ENCODE data around the gene TTC12.

The TTC12 gene

DNA sequence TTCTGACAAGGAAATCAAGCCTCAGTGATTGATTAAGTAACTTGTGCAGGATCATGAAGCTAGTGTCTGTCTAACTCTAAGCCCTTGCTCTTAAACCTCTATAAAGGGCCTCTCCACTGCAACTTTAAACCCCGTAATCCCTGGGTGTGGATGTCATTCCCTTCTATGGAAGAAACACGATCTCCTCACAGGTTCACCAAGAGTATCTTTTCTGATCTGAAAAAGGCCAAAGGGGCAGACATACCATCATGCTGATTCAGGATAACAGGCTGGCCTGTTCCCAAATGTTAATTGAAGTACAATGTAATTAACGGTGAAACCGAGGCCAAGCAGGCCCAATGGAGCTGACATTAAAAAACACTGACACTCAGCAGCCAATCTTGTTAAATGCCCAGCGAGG lies 17.1 kb downstream of the TTC12 start:
- no peak for DNase-seq

DNA sequence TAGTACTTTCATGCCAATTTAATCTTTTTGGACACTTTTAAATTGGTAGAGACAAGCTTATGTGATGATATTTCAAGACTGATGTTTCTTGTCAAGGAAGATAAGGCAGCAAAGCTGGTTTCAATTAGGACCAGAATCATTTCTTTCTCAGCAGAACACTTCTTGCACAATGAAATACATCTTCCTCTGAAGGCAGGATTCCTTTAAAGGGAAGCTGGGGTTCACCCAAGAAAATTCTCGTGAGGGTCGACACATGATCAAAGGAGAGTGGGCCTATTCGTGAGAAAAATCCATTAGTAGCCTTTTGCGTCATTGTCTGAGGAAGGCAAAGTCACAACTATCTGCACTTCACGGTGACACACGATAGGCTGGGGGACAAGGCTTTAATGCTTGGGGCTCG lies 17.6 kb downstream of the TTC12 start:
- DNase-seq: no peak

DNA sequence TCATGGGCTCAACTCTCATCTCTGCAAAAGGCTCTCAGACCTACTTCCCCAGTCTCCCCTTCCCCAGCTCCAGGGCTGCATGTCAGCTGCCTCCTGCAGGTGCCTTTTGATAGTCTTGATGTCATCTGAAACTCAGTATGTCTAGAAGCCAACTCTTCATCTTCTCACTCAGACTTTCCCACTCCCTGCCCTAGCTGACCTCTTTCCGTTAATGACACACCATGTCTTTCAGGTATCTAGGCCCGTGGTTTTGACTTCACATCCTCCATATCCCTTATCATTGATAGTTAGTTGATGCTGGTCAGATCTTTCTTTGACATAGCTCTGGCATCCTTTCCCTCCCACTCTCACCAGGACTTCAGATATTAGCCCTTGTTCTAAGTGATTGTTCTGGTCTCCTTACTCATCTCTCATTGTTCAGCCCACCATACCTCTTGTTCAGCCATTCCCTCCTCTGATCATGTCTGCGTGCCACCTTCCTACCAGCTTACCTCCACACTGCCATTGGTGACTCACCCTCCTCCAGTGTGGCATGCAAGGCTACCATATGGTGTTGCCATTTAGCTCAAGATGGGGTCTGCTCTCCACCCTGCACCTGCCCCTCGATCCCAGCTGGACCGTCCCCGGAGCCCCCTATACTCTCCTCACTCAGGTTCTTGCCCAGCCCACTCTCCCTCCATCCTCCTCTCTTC lies 18.4 kb downstream of the TTC12 start:
- no peak for DNase-seq

DNA sequence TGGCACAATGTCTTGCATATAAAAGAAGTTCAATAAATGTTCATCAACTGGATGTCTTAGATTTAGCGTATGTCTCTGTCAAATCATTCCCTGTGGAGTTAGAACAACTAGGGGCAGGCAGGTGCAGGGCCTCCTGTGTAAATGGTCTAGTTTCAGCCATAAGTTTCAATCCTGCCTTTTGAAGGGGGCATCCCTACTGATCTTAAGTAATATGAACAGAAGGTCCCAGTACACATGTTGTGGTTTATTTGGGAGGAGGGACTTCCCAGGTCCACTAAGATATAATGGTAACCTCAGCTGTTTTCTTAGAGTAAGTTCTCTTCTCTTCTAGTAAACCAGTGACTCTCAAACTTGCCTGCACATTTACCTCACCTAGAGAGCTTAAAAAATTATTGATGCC lies 19.8 kb downstream of the TTC12 start:
- DNase-seq: no peak

DNA sequence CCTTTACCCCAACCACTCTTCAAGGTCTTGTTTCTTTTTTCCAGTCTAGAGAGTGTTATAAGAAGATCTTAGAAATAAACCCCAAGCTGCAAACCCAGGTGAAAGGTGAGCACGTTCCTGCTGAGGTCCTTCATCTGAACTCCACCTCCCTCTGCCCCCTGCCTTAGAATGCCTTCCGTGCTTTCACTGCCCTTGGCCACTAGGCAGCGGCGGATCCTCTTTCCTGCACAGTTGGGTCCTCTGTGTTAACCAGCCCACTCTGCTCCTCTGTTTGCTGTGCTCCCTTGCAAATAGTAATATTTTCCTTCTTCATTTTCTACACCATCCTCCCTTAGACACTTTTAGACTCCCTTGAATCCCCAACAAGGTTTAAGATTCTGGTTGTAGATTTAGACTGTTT lies 24.3 kb downstream of the TTC12 start:
- DNase-seq: no peak

DNA sequence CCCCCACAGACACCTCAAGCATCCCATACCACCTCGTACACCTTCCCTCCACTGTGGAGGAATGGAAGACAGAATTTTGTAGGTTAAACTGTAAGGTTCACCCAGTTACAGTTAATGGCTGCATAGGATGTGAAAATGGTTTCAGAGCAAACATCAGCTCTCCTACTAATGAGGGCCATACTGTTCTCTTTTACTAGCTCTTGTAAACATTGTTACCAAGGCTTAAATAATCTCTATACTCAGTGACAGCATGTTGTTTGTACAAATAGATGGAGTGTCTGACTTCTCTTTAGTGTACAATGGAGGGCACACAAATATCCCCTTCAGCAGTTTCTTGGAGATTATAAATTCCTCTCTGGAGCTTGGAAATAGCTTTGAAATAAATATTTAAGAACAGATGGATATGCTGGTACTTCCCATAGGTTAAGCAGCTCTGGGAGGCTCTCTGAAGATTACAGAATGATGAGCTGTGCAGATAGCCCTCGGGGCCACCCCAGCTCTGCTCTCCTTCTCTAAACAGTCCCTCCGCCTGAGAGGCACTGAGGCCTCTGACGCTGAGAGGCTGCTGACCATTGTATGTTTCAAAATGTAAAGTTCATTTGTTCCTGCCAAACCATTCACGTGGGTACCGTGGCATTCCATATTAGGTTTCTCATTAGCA lies 25.7 kb downstream of the TTC12 start:
- DNase-seq: no peak

DNA sequence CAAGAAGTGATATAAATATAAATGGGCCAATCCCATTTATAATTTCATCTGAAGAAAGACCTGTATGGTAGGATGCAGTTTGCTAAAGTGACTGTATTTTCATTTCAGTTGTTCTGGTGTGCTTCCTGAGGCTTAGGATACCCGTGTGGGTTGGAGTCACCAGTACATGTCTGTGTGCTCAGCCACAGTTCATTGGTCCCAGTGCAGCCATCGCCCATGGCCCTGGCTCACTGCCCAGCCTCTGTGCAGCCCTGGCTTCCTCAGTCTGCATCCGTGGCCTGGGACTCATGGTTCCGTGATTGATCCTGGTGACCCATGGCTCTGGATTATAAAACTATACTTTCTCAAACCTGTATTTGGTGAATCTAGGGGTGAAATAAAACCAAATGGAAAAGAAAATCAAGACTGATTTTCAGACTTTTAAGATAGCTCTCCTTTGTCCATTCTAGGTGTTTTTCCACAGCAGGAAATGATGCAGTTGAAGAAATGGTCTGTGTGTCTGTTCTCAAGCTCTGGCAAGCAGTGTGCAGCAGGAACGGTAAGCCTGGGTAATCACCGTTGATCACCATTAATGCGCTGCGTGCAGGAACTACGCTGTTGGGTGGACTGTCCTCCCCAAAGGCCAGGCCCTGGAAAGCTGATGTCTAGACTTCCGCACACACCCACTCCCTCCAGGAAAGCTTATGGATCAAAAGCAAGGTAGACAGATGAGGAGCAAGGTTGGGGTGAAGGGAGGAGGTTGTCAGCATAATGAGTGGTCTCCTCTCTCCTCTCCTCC lies 27.2 kb downstream of the TTC12 start:
- no peak for DNase-seq

DNA sequence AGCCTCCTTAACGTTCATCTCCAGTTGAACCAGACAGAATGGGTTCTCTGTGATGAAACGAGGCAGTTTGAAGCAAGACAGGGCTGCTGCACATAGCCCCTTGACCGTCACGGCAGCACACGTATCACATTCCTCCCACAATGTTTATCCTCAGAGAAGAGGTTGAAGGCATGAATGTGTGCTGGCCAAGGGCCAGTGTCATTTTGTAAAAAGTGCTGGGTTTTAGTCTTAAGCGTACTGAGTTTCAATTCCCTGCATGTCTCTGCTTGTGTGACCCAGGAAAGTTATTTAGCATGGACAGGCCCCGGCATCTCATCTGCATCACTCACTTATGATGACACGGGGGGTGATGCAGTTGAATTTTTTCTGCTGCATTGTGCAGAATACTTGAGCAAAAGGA lies 31.6 kb downstream of the TTC12 start:
- no peak for DNase-seq

DNA sequence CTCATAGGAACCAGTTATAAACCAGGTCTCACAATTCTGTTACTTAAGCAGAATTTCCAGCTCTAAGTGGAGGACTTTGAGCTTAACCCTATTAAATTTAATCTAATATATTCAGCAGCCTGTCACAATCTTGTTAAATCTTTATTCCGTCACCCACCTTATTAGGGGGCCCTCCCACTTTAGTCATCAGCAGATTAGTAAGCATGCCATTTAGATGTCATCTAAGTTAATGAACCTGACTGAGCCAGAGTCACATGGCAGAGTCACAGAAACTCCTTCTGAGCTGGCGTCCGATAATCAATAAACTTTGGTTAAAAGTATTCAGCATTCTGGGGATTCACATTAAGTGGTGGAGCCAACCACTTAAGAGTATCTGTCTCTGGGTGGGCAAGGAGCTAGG lies 35.1 kb downstream of the TTC12 start:
- no peak for DNase-seq

DNA sequence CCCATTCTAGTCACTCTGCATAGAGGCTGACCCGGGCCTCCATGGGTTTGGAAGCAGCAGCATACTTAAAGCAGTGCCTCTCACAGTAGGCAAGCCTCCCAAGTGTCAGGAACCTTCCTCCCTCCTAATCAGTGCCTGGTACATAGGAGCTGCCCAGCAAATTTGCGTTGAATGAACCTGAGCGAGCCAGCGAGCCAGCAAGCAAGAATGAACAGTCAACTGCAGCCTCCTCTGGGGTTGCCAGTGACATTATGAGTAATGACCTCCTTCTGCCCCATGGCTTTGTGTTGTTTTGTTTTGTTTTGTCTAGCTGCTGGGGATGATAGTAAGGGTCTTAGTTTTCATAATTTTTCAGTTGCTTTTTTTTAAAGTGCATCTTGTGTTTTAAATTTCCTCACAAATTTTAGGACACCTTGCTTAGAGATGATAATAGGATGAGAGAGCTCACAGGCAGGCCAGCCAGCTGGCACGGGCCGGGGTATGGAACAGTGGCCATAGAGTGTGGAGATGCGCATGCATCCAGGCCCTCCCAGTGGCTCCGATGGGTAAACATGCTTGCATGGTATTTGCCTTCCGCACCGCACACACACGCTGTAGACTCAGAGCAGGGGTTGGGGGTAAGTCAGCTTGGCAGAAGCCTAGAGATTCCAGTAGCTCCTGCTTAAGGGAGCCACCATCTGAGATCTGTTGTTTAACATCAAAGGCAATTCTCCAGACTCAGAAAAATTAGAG lies 36.1 kb downstream of the TTC12 start:
- no peak for DNase-seq

DNA sequence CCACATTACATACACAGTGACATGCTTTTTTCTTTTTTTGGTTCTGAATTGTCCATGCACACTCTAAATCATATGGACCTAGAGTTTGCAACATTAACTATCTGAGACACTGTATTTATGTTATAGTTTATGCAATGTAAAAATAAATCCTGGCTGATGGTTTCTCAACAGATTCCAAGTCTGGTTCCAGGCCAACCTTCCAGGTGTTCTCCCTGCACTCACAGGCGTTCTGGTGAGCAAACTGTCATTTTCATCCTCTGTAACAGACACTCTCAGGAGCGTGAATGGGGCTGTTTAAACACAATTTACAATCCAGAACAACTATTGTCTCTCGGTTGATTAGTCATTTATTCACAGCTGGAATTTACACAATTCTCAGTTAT lies 36.7 kb downstream of the TTC12 start:
- no peak for DNase-seq

DNA sequence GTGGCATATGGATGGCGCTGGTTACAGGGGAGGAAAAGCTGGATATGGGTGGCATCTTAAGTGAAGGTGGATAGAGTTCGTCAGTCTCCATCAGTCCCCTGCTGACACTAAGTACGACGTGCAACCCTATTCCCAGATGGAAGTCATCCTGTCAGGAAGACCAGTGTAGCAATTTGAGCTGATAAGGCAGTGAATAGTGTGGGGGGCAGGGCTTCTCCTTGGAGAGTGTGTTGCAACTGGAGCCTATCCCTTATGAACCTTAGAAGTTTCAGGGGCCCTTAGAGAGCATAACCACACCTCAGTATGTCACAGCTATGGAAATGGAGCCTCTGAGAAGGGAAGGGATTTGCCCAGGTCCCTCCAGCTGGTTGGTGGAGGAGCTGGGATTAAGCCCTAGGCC lies 37.1 kb downstream of the TTC12 start:
- DNase-seq: no peak

DNA sequence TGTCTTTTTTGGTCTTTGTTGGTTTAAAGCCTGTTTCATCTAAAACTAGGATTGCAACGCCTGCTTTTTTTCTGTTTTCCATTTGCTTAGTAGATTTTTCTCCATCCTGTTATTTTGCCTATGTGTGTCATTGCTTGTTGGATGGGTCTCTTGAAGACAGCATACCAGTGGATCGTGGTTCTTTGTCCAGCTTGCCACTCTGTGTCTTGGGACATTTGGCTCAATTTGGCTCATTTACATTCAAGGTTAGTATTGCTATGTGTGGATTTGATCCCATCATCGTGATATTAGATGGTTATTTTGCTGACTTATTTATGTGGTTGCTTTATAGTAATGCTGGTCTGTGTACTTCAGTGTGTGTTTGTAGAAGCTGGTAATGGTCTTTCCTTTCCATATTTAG lies 41.8 kb downstream of the TTC12 start:
- no peak for DNase-seq

DNA sequence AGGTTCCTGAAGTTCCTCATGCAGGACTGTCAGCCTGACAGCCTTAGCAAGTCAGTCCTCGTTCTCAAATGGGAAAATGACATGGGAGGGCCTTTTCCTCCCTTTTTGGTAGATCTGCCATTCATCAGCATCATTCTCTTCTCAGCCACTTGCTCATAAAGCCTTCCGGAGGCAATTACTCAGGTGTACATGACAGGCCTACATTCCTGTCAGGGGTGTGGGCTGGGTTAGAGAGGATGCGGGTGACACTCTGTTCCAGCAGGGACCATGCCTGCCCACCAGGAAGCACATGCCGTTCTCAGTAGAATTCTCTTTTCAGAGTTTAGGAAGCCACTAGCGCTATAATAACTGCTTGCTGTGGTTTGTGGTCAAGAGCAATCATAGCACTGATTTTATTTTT lies 49.0 kb downstream of the TTC12 start:
- no peak for DNase-seq

DNA sequence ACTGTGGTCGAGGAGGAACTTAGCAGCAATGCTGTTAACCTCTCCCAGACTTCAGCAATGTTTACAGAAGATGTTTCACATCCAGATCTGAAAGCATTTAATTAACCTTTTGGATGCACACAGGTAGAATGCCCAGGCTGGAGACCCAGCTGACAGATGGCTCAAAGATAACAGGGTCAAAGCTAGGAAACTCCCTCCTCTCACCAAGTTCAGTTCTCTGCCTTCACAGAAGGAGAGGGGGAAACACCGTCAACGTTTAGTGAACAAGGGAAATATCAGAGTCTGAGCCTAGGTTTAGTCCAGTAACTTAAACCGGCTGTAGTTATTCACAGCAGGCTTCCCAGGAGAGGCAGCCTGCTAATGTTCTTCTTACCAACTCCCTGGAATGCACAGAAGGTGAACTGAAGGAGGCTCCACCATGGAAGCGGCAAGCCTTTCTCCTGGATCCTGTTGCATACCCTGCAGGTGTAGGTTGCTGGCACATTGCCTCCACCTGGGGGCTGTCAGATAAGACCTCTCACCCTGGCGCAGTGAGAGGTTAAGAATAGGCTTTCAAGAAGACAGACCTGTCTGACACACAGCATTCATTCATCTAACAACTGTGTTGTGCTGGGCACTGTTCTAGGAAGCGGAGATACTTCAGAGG lies 49.7 kb downstream of the TTC12 start:
- no peak for DNase-seq

DNA sequence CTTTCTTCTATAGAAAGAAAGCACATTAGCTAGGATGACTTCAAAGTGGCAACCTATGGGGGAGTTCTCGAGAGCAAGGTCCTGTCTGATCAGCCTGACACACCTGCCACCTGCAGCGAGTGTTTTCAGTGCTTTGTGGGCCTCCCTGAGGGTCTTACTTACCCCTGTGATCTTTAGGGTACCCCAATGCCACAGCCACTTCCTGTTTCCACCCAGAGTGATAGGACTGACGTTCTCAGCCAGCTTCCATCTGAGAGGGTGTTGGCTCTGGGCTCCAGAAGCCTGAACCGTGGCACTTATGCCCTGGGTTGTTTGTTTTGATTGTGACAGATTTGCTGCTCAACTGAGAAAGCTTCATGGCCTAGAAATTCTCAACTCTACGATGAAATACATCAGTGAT lies 51.5 kb downstream of the TTC12 start:
- no peak for DNase-seq

DNA sequence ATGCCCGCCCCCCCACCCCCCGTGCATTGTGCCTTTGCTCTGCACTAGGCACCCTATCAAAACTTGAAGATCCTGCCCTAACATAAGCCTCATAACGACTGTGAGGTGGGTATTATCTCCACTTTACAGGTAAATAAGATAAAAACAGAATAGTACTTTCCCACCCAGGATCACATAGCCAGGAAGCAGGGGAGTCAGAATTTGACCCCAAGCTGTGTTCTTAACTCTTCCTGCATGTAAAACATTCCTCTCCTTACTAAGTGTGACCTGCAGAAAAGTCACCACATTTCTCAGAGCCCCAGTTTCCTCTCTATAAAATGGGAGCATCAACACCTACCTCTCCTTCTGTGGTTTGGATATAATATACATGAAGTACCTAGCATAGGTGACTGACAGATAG lies 55.0 kb downstream of the TTC12 start:
- no peak for DNase-seq

DNA sequence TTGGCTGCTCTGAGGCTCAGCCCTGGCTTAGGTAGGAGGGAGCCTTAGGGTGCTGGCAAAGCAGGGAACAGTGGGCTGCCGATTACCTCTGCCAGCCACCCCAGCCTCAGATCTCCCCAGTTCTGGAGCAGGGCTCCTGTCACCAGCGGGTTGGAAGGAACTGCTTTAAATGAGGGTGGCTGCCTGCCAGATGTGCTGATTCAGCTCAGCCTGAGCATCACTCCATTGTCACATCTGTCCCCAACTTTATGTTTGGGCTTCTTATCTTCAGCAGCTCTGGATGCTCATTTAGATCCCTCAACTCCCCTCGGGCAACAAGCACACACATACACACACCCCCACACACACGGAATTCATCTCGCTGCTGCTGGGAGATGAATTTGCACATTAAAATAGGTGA lies 56.3 kb downstream of the TTC12 start:
- DNase-seq: no peak

DNA sequence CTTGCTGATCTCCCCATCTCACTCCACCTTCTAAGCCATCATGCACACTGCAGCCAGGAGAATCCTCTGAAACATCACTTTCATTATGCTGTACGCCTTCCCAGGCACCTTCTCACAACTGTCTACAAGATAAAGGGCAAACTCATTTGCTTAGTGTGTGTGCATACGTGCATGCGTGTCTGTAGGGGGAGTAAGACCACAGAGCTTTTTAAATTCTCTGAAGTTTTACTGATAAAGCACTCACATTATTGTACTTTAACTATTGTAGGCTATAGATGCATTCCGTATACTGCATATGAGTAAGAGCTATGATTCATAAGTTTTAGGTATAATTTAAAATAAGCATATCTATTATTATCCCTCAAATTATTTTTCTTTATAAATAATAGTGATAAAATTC lies 57.9 kb downstream of the TTC12 start:
- no peak for DNase-seq

DNA sequence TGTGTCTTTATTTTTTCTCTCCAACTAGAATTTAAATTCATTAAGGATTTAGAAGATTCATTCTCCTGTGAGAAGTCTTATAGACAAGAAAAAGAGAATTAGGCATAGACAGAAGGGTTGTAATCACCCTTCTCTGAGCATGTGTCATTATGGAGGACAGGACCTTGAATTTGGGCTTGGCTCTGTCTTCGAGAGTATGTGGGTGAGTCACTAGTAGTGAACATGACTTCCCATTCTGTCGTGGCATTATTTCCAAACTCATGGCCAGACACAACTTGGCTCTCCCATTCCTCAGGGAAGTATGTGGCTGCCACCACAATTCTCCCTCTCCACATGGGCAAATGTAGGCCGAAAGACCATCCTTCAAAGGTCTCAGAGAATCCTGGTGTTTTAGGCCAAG lies 58.9 kb downstream of the TTC12 start:
- no peak for DNase-seq

DNA sequence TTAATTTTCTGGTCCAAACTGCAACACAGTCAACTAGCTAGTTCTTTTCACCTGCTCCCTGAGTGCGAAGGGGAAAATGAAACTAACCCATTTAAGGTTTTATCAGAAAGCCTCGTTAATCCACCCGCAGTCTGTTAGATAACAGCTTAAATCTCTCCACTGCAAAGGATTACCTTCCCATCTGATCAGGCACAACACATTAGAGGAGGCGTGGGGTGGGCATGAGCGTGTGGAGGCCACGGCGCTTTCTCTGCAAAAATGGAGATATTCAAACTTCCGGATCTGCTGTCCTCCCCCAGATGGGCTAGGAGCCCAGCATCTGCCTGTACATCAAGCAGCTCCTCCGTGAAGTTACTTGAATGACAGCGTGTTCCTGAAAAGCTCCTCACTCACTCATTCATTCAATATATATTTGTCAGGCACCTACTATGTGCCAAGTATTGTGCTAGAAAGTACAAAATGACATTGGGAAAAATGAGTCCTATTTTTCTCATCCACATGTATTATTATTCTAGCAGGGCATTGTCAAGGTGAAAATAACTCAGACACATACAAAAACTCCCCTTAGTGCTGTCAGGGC lies 59.7 kb downstream of the TTC12 start:
- no peak for DNase-seq

DNA sequence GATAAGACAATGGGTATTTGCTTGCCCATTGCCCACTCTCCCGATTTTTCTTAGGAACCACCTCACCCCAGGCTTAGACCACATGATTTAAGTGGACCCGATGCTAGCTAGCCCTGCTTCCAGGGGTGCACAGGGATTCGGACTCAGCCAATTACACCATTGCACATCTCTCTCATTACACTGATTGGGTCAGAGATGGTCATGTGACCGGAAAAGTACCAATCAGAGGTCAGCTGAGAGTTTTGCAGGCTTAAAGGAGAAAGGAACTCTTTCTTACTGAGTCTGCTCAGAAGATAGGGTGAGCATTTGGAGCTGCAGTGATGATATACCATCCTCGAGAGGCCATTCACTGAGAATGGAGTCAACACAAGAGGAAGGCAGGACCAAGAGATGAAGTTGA lies 61.0 kb downstream of the TTC12 start:
- no peak for DNase-seq

DNA sequence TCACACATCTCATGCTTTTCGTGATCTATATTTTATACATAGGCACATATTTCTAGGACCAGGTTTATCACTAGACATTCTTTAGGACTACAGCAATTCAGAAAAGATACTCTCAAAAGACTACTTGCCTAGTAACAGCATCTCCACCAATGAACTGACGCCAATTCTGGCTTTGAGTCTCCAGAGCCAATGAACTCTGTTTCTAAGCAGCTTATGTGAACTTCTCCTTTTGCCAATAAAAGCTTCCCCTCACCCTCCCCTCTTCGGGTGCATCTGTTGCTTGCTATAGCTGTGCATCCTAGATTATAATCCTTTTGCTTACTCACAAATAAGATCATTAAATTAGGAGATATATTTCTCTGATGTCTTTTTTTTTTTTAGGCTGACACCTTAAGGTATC lies 61.8 kb downstream of the TTC12 start:
- DNase-seq: no peak
